GM12875 (cell line): Measurements from ENCODE around the gene SMG7.
"Not testable (repeated sequence)": the region's sequence is repeated elsewhere in the genome, so short reads cannot be mapped to it uniquely, and the experiment has no call there.

Experiments used
- H3K4me3 ChIP-seq: one replicate; pipeline ENCODE4 v1.5.1; 2011; ENCODE audit warnings: low read depth, low read length, control low read depth
- TF ChIP-seq, protein P1 (sequence below): IDR thresholded peaks from 2 replicates; pipeline ENCODE4 v1.5.1; 2011; ENCODE audit warnings: low read depth, mild to moderate bottlenecking, control low read depth, inconsistent platforms, low read length, moderate library complexity, borderline replicate concordance; ENCODE audit not compliant: insufficient read depth

The SMG7 gene

GRCh38 chr1:183472488-183473216 is at the start of gene SMG7:
TSS of gene SMG7 (plus strand) at chr1:183472499. CDS start at chr1:183472621, 122 bp downstream.
- TF ChIP-seq, protein P1, sequence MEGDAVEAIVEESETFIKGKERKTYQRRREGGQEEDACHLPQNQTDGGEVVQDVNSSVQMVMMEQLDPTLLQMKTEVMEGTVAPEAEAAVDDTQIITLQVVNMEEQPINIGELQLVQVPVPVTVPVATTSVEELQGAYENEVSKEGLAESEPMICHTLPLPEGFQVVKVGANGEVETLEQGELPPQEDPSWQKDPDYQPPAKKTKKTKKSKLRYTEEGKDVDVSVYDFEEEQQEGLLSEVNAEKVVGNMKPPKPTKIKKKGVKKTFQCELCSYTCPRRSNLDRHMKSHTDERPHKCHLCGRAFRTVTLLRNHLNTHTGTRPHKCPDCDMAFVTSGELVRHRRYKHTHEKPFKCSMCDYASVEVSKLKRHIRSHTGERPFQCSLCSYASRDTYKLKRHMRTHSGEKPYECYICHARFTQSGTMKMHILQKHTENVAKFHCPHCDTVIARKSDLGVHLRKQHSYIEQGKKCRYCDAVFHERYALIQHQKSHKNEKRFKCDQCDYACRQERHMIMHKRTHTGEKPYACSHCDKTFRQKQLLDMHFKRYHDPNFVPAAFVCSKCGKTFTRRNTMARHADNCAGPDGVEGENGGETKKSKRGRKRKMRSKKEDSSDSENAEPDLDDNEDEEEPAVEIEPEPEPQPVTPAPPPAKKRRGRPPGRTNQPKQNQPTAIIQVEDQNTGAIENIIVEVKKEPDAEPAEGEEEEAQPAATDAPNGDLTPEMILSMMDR, result no peak
- peak within 1 kb of the TSS; percentile 96 for H3K4me3 ChIP-seq

GRCh38 chr1:183423541-183423940 is 48.8 kb upstream of the SMG7 start:
- H3K4me3 ChIP-seq, result no peak overlapping the region
- TF ChIP-seq, protein P1, result no peak

- TF ChIP-seq, protein P1, result no peak
- no peak overlapping the region for H3K4me3 ChIP-seq
Measured at GRCh38 chr1:183424691-183425090, 47.6 kb upstream of the SMG7 start.

DNA sequence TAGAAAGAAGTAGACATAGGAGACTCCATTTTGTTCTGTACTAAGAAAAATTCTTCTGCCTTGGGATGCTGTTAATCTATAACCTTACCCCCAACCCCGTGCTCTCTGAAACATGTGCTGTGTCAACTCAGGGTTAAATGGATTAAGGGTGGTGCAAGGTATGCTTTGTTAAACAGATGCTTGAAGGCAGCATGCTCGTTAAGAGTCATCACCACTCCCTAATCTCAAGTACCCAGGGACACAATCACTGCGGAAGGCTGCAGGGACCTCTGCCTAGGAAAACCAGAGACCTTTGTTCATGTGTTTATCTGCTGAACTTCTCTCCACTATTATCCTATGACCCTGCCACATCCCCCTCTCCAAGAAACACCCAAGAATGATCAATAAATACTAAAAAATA is 44.7 kb upstream of the SMG7 start:
- not testable (repeated sequence) for H3K4me3 ChIP-seq

- TF ChIP-seq, protein P1, result no peak
- H3K4me3 ChIP-seq, result no peak overlapping the region
Measured at GRCh38 chr1:183431840-183432547, 40.3 kb upstream of the SMG7 start.

DNA sequence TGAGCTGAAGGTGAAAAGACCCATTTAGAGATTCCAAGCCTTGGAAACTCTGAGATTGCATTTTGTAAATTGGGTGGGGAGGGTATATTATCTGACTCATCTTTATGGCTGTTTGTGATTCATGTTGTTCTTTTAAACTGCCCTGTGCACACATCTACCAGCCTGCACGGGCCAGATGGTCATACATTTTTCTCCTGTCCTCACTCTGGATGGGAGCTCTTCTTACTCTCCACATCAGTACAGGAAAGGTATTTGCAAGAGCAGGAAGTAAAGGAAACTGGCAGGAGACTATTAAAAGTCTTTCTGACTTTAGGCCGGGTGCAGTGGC is 39.8 kb upstream of the SMG7 start:
- TF ChIP-seq, protein P1, result no peak
- H3K4me3 ChIP-seq, result no peak overlapping the region

- TF ChIP-seq, protein P1, result no peak
- H3K4me3 ChIP-seq, result no peak overlapping the region
Measured at GRCh38 chr1:183433703-183434102, 38.6 kb upstream of the SMG7 start.
